ENCODE data around the gene MANBA. TPM values are rescaled to one million over a fixed set of nuclear protein-coding genes. Genes with fewer than 3 reads are reported as not detected.

MANBA gene
- polyA plus RNA-seq, 2 of the 4 experiments (the other 2 are of a cell fraction) = 9.3 to 10.4 TPM

DNA sequence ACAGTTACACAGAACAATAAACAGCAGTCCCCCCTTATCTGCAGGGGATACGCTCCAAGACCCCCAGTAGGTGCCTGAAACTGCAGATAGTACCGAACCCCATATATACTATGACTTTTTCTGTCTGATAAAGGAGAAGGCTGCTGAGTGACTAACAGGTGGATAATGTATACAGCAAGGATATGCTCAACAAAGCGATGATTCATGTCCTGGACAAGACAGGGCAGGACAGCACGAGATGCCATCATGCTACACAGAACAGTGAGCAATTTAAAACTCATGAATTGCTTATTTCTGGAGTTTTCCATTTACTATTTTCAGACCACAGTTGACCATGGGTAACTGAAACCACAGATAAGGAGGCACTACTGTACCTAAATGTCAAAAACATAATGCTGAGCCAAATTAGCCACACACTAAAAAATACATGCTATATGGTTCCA lies 76.1 kb downstream of the MANBA start:
- CTCF ChIA-PET = no interaction called here
- Histone ChIP-seq H3K9me3 (no peaks in the 10 kb centered on the region), H3K4me3 (no peak overlapping the region), H3K27ac (peak overlapping the region; percentile 34 to 64; a peak in 4 of 6 replicates), H3K4me1 (peaks cover 27% of the 10 kb centered on the region), H3K4me2 (peak overlapping the region; percentile 33; the same call in 2 of the 3 replicates)
- POLR2A ChIA-PET = no interaction called here
- FAIRE-seq (no peak), ATAC-seq (peak; percentile 89), DNase-seq (ENCODE audit: low read depth in 1 of 2, low spot score in 1 of 2) (peak; percentile 2 to 31)
- TF ChIP-seq FOSL2 (IDR thresholded peaks at IDR 0.05) (0 out of 2 replicates have a peak, but pooled peaks have one; percentile 24), FOSL2 (CRISPR knock-in tag; IDR thresholded peaks at IDR 0.05) (peak; percentile 26; the same call in 1 of the 2 replicates), NFE2L2 (conservative IDR thresholded peaks at IDR 0.05; ENCODE audit: low read length) (no peak), PHF8 (IDR thresholded peaks at IDR 0.05; ENCODE audit: borderline replicate concordance, low read depth) (no peak)
- 41% methylated on average over 4 of the region's 4 CpGs for WGBS (ENCODE audit: missing lambda C conversion rate)

DNA sequence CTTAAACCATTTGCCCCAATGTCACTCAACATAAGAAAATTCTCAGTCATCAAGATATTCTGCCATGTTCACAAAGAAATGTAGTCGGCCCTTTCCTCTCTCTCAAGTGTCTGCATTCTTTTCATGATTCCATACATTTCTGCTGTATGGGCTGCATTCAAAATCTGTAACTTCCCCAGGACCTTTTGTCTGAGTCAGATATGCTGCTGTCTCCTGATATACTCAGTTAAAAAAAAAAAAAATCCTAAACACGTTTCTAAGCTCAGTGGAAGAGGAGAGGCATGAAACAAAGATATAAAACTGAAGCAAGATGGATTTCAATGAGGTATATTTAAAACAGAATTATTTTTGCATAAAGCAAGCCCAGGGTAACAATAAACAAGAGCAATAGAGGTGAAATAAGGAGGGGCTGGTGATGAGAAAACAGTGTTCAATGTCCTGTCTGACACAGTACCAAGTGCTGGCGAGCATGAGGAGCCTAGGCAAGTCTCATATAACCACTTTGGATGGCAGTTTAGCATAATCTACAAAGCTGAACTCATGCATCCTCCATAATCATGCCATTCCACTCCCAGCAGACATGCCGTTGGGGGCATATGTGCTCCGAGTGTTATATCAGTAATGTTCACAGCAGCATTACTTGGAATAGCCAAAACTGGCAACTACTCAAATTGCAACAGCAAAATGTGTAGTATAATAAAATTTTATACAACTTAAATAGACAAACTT lies 76.7 kb downstream of the MANBA start:
- peak overlapping the region; percentile 23 to 60; a peak in 4 of 6 replicates for H3K27ac ChIP-seq
- POLR2A ChIA-PET = no interaction called here
- CTCF ChIA-PET = no interaction called here
- TF ChIP-seq TFCP2L1 (CRISPR knock-in tag; IDR thresholded peaks at IDR 0.05) (no peak), EP300 (IDR thresholded peaks at IDR 0.05) (no peak), CHD4 (IDR thresholded peaks at IDR 0.05; ENCODE audit: borderline replicate concordance) (no peak), CBX8 (IDR thresholded peaks at IDR 0.05) (no peak), POLR2A (IDR thresholded peaks at IDR 0.05; ENCODE audit: low read length) (no peak), JUNB (IDR thresholded peaks at IDR 0.05) (no peak)
- no peak overlapping the region for H3K4me3 ChIP-seq
- DNase-seq (ENCODE audit: low read depth in 1 of 2, low spot score in 1 of 2) (no peak), ATAC-seq (peak; percentile 40 to 54; a peak in 3 of 6 replicates), FAIRE-seq (no peak)
- peaks cover 27% of the 10 kb centered on the region for H3K4me1 ChIP-seq
- 72% methylated on average over 5 of the region's 5 CpGs for WGBS (ENCODE audit: missing lambda C conversion rate)
- no peaks in the 10 kb centered on the region for H3K9me3 ChIP-seq
- peak overlapping the region; percentile 33; the same call in 2 of the 3 replicates for H3K4me2 ChIP-seq

DNA sequence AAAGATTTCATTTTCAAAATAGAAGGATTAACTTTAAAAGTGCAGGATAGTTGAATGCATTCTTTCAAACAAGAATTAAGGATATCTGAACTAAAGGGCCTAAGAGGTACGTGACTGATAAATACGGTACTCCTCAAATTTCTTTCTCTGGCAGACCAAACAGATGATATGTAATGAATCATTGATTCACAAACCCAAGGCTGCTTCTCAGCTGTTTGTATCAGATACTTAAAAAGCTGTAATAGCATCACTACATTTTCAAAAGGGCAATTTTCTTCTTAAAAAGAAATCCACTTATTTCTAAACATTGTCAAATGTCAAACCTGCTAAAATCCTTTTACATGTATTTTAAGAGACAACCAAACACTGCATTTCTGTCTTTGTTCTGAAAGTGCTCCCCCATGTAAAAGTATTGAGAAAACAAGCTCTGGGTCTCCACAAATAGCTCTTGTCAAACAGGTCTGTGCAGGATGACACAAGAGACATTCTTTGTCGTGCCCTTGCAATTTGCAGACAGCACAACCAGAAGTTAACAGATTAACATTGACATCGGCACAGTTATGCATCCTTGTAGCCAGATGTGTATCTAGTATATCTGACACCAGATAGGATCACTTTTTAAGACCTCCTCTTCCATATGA lies 82.0 kb downstream of the MANBA start:
- ATAC-seq = no peak
- WGBS (ENCODE audit: missing lambda C conversion rate) = 88% methylated on average over 4 of the region's 4 CpGs
- no peaks in the 10 kb centered on the region for H3K9me3 ChIP-seq
- H3K27ac ChIP-seq = no peak overlapping the region
- ChIA-PET CTCF (no interaction called here), POLR2A (no interaction called here)
- no peak for FAIRE-seq
- TF ChIP-seq CBX8 (IDR thresholded peaks at IDR 0.05) (no peak), FOSL2 (IDR thresholded peaks at IDR 0.05) (no peak), FOSL2 (CRISPR knock-in tag; IDR thresholded peaks at IDR 0.05) (no peak), NPAS2 (CRISPR knock-in tag; IDR thresholded peaks at IDR 0.05; ENCODE audit: borderline replicate concordance) (no peak), FOXS1 (CRISPR knock-in tag; IDR thresholded peaks at IDR 0.05) (no peak), RCOR1 (IDR thresholded peaks at IDR 0.05; ENCODE audit: low read depth, low read length) (no peak), SMC3 (IDR thresholded peaks at IDR 0.05) (no peak), HMGXB4 (CRISPR knock-in tag; IDR thresholded peaks at IDR 0.05; ENCODE audit: borderline replicate concordance) (no peak), MAZ (IDR thresholded peaks at IDR 0.05; ENCODE audit: borderline replicate concordance, low read depth, low read length) (no peak), BCL3 (IDR thresholded peaks at IDR 0.05) (no peak), GATA3 (IDR thresholded peaks at IDR 0.05; ENCODE audit: borderline replicate concordance) (no peak)
- TF ChIP-seq, protein P1, sequence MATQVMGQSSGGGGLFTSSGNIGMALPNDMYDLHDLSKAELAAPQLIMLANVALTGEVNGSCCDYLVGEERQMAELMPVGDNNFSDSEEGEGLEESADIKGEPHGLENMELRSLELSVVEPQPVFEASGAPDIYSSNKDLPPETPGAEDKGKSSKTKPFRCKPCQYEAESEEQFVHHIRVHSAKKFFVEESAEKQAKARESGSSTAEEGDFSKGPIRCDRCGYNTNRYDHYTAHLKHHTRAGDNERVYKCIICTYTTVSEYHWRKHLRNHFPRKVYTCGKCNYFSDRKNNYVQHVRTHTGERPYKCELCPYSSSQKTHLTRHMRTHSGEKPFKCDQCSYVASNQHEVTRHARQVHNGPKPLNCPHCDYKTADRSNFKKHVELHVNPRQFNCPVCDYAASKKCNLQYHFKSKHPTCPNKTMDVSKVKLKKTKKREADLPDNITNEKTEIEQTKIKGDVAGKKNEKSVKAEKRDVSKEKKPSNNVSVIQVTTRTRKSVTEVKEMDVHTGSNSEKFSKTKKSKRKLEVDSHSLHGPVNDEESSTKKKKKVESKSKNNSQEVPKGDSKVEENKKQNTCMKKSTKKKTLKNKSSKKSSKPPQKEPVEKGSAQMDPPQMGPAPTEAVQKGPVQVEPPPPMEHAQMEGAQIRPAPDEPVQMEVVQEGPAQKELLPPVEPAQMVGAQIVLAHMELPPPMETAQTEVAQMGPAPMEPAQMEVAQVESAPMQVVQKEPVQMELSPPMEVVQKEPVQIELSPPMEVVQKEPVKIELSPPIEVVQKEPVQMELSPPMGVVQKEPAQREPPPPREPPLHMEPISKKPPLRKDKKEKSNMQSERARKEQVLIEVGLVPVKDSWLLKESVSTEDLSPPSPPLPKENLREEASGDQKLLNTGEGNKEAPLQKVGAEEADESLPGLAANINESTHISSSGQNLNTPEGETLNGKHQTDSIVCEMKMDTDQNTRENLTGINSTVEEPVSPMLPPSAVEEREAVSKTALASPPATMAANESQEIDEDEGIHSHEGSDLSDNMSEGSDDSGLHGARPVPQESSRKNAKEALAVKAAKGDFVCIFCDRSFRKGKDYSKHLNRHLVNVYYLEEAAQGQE (IDR thresholded peaks at IDR 0.05) = no peak
- TF ChIP-seq, protein P2, sequence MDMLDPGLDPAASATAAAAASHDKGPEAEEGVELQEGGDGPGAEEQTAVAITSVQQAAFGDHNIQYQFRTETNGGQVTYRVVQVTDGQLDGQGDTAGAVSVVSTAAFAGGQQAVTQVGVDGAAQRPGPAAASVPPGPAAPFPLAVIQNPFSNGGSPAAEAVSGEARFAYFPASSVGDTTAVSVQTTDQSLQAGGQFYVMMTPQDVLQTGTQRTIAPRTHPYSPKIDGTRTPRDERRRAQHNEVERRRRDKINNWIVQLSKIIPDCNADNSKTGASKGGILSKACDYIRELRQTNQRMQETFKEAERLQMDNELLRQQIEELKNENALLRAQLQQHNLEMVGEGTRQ (IDR thresholded peaks at IDR 0.05) = no peak
- TF ChIP-seq, protein P3, sequence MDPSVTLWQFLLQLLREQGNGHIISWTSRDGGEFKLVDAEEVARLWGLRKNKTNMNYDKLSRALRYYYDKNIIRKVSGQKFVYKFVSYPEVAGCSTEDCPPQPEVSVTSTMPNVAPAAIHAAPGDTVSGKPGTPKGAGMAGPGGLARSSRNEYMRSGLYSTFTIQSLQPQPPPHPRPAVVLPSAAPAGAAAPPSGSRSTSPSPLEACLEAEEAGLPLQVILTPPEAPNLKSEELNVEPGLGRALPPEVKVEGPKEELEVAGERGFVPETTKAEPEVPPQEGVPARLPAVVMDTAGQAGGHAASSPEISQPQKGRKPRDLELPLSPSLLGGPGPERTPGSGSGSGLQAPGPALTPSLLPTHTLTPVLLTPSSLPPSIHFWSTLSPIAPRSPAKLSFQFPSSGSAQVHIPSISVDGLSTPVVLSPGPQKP (IDR thresholded peaks at IDR 0.05; ENCODE audit: low read depth, low read length) = no peak
- no peaks in the 10 kb centered on the region for H3K4me1 ChIP-seq
- no peak overlapping the region for H3K4me2 ChIP-seq
- no peak overlapping the region for H3K4me3 ChIP-seq
- no peak for DNase-seq (ENCODE audit: low read depth in 1 of 2, low spot score in 1 of 2)

Measured in A549 (cell line).